ENCODE data around the gene TCL1B.

DNA sequence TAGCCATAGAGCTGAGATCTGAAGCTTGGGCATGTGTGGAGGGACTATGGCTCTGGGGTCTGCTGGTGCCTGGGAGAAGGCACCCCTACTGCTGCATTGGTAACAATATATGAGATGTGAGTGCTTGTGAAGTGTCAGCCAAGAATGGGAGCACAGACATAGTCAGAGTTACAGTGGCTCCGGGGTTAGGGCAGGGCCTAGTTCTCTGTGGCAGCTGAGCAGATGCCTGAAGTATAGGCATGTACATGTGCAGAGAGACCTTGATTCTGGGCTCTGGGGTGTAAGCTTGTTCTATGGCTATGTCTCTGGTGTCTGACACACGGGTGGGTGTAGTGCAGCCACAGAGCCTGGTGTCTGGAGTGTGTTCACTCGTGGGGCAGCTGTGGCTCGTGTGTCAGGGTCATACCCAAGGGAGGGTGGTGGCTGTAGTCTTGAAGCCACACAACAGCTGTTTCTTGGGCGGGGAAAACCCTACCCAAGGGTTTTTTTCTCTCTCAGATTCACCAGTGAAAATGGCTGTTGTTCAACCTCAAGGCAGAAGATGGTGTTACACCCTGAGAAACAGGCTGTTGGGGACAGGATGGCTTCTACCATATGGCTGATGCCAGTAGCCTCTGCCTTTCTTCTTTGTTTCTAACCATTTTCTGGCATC, 39.6 kb downstream of the TCL1B start:
- TF ChIP-seq POLR2A (IDR thresholded peaks at IDR 0.05; ENCODE audit: control extremely low read depth in 1 of 2, low read depth in 2 of 2, low read length in 2 of 2) (no peak), EZH2 (IDR thresholded peaks at IDR 0.05; ENCODE audit: low read depth, low read length, severe bottlenecking) (no peak), TCF12 (IDR thresholded peaks at IDR 0.05; ENCODE audit: low read depth, low read length) (no peak), POLR2AphosphoS5 (IDR thresholded peaks at IDR 0.05; ENCODE audit: low read depth, low read length) (no peak), MAFK (IDR thresholded peaks at IDR 0.05; ENCODE audit: low read depth, low read length) (no peak)
- TF ChIP-seq, protein P1, sequence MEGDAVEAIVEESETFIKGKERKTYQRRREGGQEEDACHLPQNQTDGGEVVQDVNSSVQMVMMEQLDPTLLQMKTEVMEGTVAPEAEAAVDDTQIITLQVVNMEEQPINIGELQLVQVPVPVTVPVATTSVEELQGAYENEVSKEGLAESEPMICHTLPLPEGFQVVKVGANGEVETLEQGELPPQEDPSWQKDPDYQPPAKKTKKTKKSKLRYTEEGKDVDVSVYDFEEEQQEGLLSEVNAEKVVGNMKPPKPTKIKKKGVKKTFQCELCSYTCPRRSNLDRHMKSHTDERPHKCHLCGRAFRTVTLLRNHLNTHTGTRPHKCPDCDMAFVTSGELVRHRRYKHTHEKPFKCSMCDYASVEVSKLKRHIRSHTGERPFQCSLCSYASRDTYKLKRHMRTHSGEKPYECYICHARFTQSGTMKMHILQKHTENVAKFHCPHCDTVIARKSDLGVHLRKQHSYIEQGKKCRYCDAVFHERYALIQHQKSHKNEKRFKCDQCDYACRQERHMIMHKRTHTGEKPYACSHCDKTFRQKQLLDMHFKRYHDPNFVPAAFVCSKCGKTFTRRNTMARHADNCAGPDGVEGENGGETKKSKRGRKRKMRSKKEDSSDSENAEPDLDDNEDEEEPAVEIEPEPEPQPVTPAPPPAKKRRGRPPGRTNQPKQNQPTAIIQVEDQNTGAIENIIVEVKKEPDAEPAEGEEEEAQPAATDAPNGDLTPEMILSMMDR (IDR thresholded peaks at IDR 0.05; ENCODE audit: control extremely low read depth in 1 of 3, insufficient read depth in 1 of 3, low read depth in 1 of 3, low read length in 3 of 3) = no peak
